Measurements from ENCODE around the gene RUBCNL. TPM values are rescaled to one million over a fixed set of nuclear protein-coding genes. Genes with fewer than 3 reads are reported as not detected.

The RUBCNL gene
- total RNA-seq, 1 experiment from 2014 or later: 1.4 TPM

GRCh38 chr13:46361276-46361934, 25.6 kb downstream of the RUBCNL start:
- no peak overlapping the region for H2BK20ac ChIP-seq (ENCODE audit: low read depth, low read length, poor library complexity, severe bottlenecking)
- H3K14ac ChIP-seq (ENCODE audit: insufficient read depth, low read length): no peak overlapping the region
- H3K79me1 ChIP-seq (ENCODE audit: insufficient read depth, low read depth, low read length, poor library complexity, severe bottlenecking): no peaks in the 10 kb centered on the region
- no peak overlapping the region for H2BK5ac ChIP-seq (ENCODE audit: insufficient read length, low read length)
- no peak overlapping the region for H3K4me2 ChIP-seq (ENCODE audit: insufficient read depth, insufficient read length, low read length)
- H3K23ac ChIP-seq (ENCODE audit: insufficient read length, low read depth, low read length): no peak overlapping the region
- H3T11ph ChIP-seq (ENCODE audit: low read length): no peak overlapping the region
- H2AK5ac ChIP-seq (ENCODE audit: insufficient read length, low read length): no peak overlapping the region
- no CpG with 5 or more reads among the region's 7 CpGs for WGBS (ENCODE audit: extremely low coverage, insufficient read length, low lambda C conversion rate)
- no peaks in the 10 kb centered on the region for H4K20me1 ChIP-seq (ENCODE audit: control insufficient read depth, insufficient read depth, insufficient read length)
- H3K27me3 ChIP-seq (ENCODE audit: insufficient read depth, low read length): no peaks in the 10 kb centered on the region
- no peaks in the 10 kb centered on the region for H3K36me3 Mint-ChIP-seq (ENCODE audit: insufficient read depth in 1 of 3, low read depth in 3 of 3)
- no peak overlapping the region for H4K91ac ChIP-seq (ENCODE audit: insufficient read length, low read depth, low read length)
- H3K79me2 ChIP-seq (ENCODE audit: insufficient read depth, low read length): no peaks in the 10 kb centered on the region
- no peak overlapping the region for H3K9ac ChIP-seq (ENCODE audit: extremely low read depth, insufficient read length, low read length)
- no peak overlapping the region for H3K18ac ChIP-seq (ENCODE audit: insufficient read length, low read depth, low read length)
- H3K4me1 ChIP-seq (ENCODE audit: insufficient read depth, low read length): no peaks in the 10 kb centered on the region
- H4K8ac ChIP-seq (replicated peaks; ENCODE audit: insufficient read length, low read depth, low read length): no peak overlapping the region
- H2BK12ac ChIP-seq (ENCODE audit: insufficient read length, low read depth, low read length): no peak overlapping the region
- no peak for DNase-seq
- no peaks in the 10 kb centered on the region for H3K9me3 ChIP-seq (ENCODE audit: control insufficient read depth, low read depth, low read length)
- TF ChIP-seq, protein P1, sequence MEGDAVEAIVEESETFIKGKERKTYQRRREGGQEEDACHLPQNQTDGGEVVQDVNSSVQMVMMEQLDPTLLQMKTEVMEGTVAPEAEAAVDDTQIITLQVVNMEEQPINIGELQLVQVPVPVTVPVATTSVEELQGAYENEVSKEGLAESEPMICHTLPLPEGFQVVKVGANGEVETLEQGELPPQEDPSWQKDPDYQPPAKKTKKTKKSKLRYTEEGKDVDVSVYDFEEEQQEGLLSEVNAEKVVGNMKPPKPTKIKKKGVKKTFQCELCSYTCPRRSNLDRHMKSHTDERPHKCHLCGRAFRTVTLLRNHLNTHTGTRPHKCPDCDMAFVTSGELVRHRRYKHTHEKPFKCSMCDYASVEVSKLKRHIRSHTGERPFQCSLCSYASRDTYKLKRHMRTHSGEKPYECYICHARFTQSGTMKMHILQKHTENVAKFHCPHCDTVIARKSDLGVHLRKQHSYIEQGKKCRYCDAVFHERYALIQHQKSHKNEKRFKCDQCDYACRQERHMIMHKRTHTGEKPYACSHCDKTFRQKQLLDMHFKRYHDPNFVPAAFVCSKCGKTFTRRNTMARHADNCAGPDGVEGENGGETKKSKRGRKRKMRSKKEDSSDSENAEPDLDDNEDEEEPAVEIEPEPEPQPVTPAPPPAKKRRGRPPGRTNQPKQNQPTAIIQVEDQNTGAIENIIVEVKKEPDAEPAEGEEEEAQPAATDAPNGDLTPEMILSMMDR (conservative IDR thresholded peaks at IDR 0.05): no peak
- no peak overlapping the region for H3K27ac Mint-ChIP-seq
- H4K5ac ChIP-seq (ENCODE audit: insufficient read length, low read depth, low read length): no peak overlapping the region
- no peak overlapping the region for H3K56ac ChIP-seq (ENCODE audit: insufficient read length, low read depth, low read length)
- H3K4me3 Mint-ChIP-seq: no peak overlapping the region
- H3K27ac ChIP-seq (ENCODE audit: insufficient read length, low read depth, low read length): no peak overlapping the region
- no peak overlapping the region for H3K4ac ChIP-seq (ENCODE audit: low read depth, low read length)
- H2AFZ ChIP-seq (ENCODE audit: low read length): no peak overlapping the region
- no peaks in the 10 kb centered on the region for H3K27me3 Mint-ChIP-seq (ENCODE audit: low read depth)
- no peak overlapping the region for H2BK120ac ChIP-seq (ENCODE audit: low read depth, low read length, poor library complexity, severe bottlenecking)
- no peaks in the 10 kb centered on the region for H3K23me2 ChIP-seq (ENCODE audit: insufficient read length, low read depth, low read length, poor library complexity, severe bottlenecking)
- H2BK15ac ChIP-seq (ENCODE audit: low read depth, low read length): no peak overlapping the region
- peaks cover 0 to 10% of the 10 kb centered on the region in 2 experiments; a peak in 3 of 4 replicates for H3K4me1 Mint-ChIP-seq
- H3K9me3 Mint-ChIP-seq: no peaks in the 10 kb centered on the region
